ENCODE results near the gene CCDC17.

DNA sequence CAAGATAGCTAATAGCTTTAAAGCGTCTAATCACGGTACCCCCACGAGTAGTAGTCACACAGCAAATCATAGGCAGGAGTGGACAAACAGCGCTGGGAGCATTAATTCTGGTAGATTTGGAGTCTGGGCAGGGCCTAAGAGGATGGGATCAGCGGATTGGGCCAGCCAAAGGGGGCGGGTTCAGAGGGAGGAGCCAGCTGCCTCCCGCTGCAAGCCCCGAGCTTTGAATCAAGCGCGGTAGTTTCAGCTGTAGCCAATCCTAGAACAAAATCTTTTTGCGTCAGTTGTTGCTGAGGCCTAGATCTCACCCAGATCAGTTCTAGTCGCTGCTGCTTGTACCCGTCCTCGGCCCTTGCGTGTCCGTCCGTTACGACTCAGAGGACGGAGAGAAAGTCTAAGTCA lies 40.6 kb downstream of the CCDC17 start:
- TF ChIP-seq POLR2A (IDR thresholded peaks at IDR 0.05; ENCODE audit: low read length) (no peak), GATA1 (IDR thresholded peaks at IDR 0.05; ENCODE audit: low read depth, low read length) (no peak)
